GM18868 (cell line): Measurements from ENCODE around the gene MAPK8.
"Not testable (repeated sequence)": the region's sequence is repeated elsewhere in the genome, so short reads cannot be mapped to it uniquely, and the experiment has no call there.

Experiments used
- ATAC-seq: cut with Tn5 transposase; IDR thresholded peaks from one replicate; pipeline ENCODE4 v1.9.1; 2021; ENCODE audit warnings: mild to moderate bottlenecking, moderate library complexity; ENCODE audit not compliant: unreplicated experiment

The MAPK8 gene

GRCh38 chr10:48414160-48414559 is 107.7 kb downstream of the MAPK8 start:
- no peak for ATAC-seq

GRCh38 chr10:48414778-48415177 is 108.3 kb downstream of the MAPK8 start:
- ATAC-seq: no peak

- no peak for ATAC-seq
Observed at GRCh38 chr10:48416584-48417232, 110.2 kb downstream of the MAPK8 start.

- ATAC-seq: no peak
Observed at GRCh38 chr10:48417374-48417773, 110.9 kb downstream of the MAPK8 start.

- no peak for ATAC-seq
Observed at GRCh38 chr10:48418189-48418788, 111.8 kb downstream of the MAPK8 start.

GRCh38 chr10:48419714-48420113 is 113.2 kb downstream of the MAPK8 start:
- no peak for ATAC-seq

- ATAC-seq: not testable (repeated sequence)
Observed at GRCh38 chr10:48421862-48422261, 115.4 kb downstream of the MAPK8 start.

- no peak for ATAC-seq
Observed at GRCh38 chr10:48423884-48424283, 117.4 kb downstream of the MAPK8 start.

- ATAC-seq: no peak
Observed at GRCh38 chr10:48428896-48429295, 122.4 kb downstream of the MAPK8 start.

GRCh38 chr10:48429309-48429708 is 122.8 kb downstream of the MAPK8 start:
- no peak for ATAC-seq

GRCh38 chr10:48430402-48430993 is 124.0 kb downstream of the MAPK8 start:
- ATAC-seq: no peak

- no peak for ATAC-seq
Observed at GRCh38 chr10:48431871-48432270, 125.4 kb downstream of the MAPK8 start.

GRCh38 chr10:48437546-48437945 is 131.1 kb downstream of the MAPK8 start:
- no peak for ATAC-seq

GRCh38 chr10:48439031-48439430 is 132.6 kb downstream of the MAPK8 start:
- no peak for ATAC-seq

GRCh38 chr10:48439581-48440041 is 133.1 kb downstream of the MAPK8 start:
- ATAC-seq: no peak

GRCh38 chr10:48440771-48441170 is 134.3 kb downstream of the MAPK8 start:
- ATAC-seq: no peak

GRCh38 chr10:48442090-48442808 is 135.8 kb downstream of the MAPK8 start:
- no peak for ATAC-seq

GRCh38 chr10:48442809-48443177 is 136.3 kb downstream of the MAPK8 start:
- no peak for ATAC-seq

GRCh38 chr10:48444266-48444665 is 137.8 kb downstream of the MAPK8 start:
- ATAC-seq: no peak

- no peak for ATAC-seq
Observed at GRCh38 chr10:48444861-48445841, 138.7 kb downstream of the MAPK8 start.

- ATAC-seq: no peak
Observed at GRCh38 chr10:48445932-48446331, 139.5 kb downstream of the MAPK8 start.
